ENCODE results near the gene SOX5. TPM values are rescaled to one million over a fixed set of nuclear protein-coding genes. Genes with fewer than 3 reads are reported as not detected.

The SOX5 gene
- total RNA-seq, 1 donor from 2014 or later, result 2.1 TPM

DNA sequence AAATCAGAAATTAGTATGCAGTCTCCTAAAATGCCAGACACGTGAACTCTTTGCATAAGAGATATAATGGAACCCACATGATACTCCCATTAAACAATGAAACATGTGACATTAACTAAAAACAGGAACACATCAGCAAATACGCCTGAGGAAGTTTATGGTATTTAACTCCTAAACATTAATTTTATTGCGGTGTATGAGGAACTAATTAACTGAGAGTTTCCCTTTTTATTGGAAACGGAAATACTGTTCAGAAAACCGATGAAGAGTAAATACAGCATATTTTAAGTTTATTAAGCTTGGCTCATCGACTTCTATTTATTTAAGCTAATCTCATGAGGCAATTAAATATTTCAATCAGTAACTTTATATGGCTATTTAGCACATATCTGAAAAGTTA is 290.3 kb downstream of the SOX5 start:
- Mint-ChIP-seq H3K9me3 (no peaks in the 10 kb centered on the region), H3K36me3 (ENCODE audit: low read depth) (no peaks in the 10 kb centered on the region), H3K27ac (no peak overlapping the region), H3K4me1 (no peaks in the 10 kb centered on the region), H3K27me3 (no peaks in the 10 kb centered on the region), H3K4me3 (no peak overlapping the region)
- DNase-seq, result no peak
- intact Hi-C loops (cut with micrococcal nuclease), result no loop called here

DNA sequence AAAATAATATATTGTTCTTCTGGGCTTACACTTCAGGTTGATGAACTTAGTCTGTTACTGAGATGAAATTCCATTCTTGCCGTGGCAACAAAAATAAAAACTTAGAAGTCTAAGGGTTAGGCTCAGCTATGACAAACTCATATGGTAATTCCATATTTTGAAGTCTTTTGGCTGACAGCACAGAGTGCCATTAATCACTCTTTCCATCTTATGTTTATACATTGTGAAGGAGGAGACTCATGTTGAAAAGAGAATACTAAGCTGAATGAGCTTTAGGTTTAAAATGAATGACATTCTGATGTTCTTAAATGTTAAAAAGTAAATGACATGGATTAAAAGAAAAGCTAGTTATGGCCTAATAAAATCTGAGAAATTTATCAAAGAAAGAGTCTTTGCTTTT is 291.9 kb downstream of the SOX5 start:
- H3K27ac Mint-ChIP-seq, result no peak overlapping the region
- intact Hi-C loops (cut with micrococcal nuclease), result no loop called here
- no peaks in the 10 kb centered on the region for H3K27me3 Mint-ChIP-seq
- H3K4me3 Mint-ChIP-seq, result no peak overlapping the region
- DNase-seq, result no peak
- H3K4me1 Mint-ChIP-seq, result no peaks in the 10 kb centered on the region
- no peaks in the 10 kb centered on the region for H3K9me3 Mint-ChIP-seq
- no peaks in the 10 kb centered on the region for H3K36me3 Mint-ChIP-seq (ENCODE audit: low read depth)

DNA sequence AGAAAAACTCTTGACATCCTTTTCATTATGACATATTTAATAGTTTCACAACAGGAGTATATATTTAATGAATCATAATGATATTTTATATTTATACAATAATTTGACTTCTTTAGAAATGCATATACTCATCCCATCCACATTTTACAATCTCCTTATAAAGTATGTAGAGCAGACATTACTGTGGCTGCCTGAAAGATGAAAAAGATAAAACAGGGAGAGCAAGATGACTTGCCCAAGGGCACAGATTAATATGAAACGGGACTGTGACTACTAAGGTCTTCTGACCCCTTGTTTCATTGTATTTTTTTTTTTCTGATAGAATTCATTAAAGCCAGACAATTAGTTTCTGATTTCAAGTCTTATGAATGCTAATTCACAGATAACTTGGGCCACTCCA is 293.6 kb downstream of the SOX5 start:
- no peak for DNase-seq
- H3K27ac Mint-ChIP-seq, result no peak overlapping the region
- no peak overlapping the region for H3K4me3 Mint-ChIP-seq
- H3K27me3 Mint-ChIP-seq, result no peaks in the 10 kb centered on the region
- intact Hi-C loops (cut with micrococcal nuclease), result no loop called here
- no peaks in the 10 kb centered on the region for H3K9me3 Mint-ChIP-seq
- H3K4me1 Mint-ChIP-seq, result no peaks in the 10 kb centered on the region
- no peaks in the 10 kb centered on the region for H3K36me3 Mint-ChIP-seq (ENCODE audit: low read depth)

DNA sequence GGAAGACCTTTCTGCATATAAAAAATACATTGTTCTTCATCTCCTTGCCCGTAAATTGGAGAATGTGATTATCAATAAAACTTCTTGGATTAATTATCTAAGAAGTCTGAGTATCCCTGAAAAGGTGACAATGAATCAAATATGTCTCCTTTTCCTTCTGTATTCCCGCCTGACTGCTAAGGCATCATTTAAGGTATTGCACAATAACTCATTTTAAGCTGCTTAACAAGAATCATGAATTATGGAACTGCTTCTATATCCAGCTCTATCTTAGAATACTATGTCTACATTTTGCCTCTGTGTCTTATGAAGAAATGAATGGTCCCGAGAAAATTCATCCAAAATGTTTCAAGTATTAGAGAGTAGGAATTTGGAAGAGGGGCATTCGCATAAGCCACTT is 294.4 kb downstream of the SOX5 start:
- no peak for DNase-seq
- Mint-ChIP-seq H3K4me1 (no peaks in the 10 kb centered on the region), H3K4me3 (no peak overlapping the region), H3K36me3 (ENCODE audit: low read depth) (no peaks in the 10 kb centered on the region), H3K27ac (no peak overlapping the region), H3K9me3 (no peaks in the 10 kb centered on the region), H3K27me3 (no peaks in the 10 kb centered on the region)
- intact Hi-C loops (cut with micrococcal nuclease), result no loop called here

DNA sequence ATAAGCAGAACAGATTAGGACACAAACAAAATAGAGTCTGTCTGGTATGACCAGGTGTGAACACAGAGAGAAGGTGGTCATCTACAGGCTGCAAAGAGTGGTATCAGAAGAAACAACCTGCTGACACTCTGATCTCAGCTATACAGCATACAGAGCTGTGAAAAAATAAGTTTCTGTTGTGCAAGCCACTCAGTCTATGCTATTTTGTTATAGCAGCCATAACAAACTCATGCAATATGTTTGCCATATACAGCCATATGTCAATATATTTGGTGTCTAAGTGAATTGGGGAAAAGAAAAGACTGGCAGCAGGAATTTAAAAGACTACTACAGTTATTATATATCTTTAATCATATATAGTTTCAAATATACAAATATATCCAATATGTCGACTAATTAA is 300.9 kb downstream of the SOX5 start:
- no peak overlapping the region for H3K27ac Mint-ChIP-seq
- no peaks in the 10 kb centered on the region for H3K9me3 Mint-ChIP-seq
- no peak overlapping the region for H3K4me3 Mint-ChIP-seq
- DNase-seq, result no peak
- no peaks in the 10 kb centered on the region for H3K27me3 Mint-ChIP-seq
- intact Hi-C loops (cut with micrococcal nuclease), result no loop called here
- H3K4me1 Mint-ChIP-seq, result no peaks in the 10 kb centered on the region
- no peaks in the 10 kb centered on the region for H3K36me3 Mint-ChIP-seq (ENCODE audit: low read depth)

DNA sequence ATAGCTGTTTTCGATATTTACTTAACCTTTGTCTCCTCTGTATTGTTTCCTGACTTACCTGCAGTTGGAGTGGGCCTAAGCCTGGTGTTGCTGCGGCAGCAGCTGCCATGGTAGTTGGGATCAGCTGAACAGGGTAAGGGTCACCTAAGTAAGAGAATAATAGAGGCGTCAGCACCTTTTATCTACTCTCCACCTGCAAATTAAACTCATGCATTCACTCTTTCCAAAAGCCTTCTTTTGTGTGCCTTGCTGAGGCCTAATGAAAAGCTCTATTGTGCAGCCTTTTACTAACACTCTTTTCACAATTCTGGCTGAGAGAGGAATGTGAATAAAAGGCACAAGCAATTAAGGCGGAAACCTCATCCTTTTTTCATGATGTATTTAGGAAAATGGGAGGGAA is 308.7 kb downstream of the SOX5 start:
- Mint-ChIP-seq H3K27ac (no peak overlapping the region), H3K9me3 (peaks cover 4% of the 10 kb centered on the region), H3K27me3 (no peaks in the 10 kb centered on the region), H3K4me3 (no peak overlapping the region), H3K4me1 (no peaks in the 10 kb centered on the region), H3K36me3 (ENCODE audit: low read depth) (no peaks in the 10 kb centered on the region)
- DNase-seq, result no peak
- intact Hi-C loops (cut with micrococcal nuclease), result no loop called here

DNA sequence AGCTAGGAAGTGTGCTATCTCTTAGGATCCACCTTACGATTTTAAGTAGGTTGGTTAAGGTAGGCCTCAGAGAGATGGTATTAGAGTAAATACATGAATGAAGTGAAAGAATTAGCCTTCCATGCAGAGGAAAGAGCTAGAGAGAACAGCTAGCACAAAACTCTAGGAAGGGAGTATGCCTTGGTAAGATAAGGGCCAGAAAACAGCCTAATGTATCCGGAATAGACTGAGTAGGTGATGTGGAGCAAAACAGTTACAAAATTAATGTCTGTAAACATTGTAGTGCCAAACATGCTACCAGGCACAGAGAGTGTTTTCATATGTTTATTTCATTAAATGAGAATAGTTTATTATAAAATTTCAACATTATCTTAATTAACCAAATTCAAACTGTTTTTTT is 315.1 kb downstream of the SOX5 start:
- Mint-ChIP-seq H3K36me3 (ENCODE audit: low read depth) (no peaks in the 10 kb centered on the region), H3K4me3 (no peak overlapping the region), H3K4me1 (no peaks in the 10 kb centered on the region), H3K9me3 (no peaks in the 10 kb centered on the region), H3K27ac (no peak overlapping the region), H3K27me3 (no peaks in the 10 kb centered on the region)
- no peak for DNase-seq
- intact Hi-C loops (cut with micrococcal nuclease), result no loop called here

DNA sequence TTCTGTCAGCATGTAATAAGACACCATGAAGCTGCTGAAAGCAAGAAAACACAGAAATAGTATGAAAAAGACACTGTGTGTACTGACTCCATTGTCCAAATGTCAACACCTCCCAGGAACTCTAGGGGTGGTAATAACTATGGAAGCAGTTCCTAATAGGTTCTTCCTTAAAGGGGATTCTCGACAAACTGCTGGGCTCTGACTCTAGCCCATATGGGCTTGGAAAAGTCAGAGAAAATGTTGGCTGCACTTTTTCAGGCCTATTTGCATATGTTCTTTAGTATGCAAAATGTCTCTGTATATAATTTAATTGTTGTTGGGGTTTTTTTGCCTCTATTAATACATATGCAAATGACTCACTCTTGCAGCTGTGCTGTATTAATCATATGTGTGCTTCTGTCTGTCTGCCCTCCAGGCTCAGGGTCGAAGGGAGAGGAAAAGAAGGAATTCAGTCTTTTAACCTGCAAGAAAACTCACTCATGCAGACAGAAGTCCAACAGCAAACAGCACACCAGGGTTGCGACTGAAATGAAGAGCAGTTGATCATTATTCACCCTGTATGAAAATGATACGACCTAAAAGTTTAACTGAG is 317.6 kb downstream of the SOX5 start:
- intact Hi-C loops (cut with micrococcal nuclease), result no loop called here
- H3K4me1 Mint-ChIP-seq, result no peaks in the 10 kb centered on the region

DNA sequence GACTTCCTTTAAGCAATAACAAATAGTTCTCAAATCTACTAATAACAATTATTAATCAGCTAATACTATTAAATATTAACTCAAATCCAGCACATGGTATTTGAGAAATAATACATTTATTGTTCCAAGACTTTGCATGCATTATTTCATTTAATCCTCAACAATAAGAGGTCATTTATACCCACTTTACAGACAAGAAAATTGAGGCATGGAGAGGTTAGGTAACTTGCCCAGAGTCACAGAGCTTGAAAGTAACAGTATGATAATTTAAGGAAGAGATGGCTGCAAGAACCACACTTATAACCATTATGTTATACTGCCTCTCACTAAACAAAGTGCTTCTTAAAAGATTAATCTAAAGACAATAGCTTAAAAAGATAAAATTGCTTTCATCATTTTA is 318.9 kb downstream of the SOX5 start:
- Mint-ChIP-seq H3K27me3 (no peaks in the 10 kb centered on the region), H3K27ac (no peak overlapping the region), H3K9me3 (no peaks in the 10 kb centered on the region), H3K36me3 (ENCODE audit: low read depth) (no peaks in the 10 kb centered on the region), H3K4me3 (no peak overlapping the region), H3K4me1 (no peaks in the 10 kb centered on the region)
- no peak for DNase-seq
- intact Hi-C loops (cut with micrococcal nuclease), result no loop called here

More for the DNA sequence above, 317.6 kb downstream of the SOX5 start:
- no peaks in the 10 kb centered on the region for H3K27me3 Mint-ChIP-seq
- no peak overlapping the region for H3K4me3 Mint-ChIP-seq
- no peaks in the 10 kb centered on the region for H3K9me3 Mint-ChIP-seq
- H3K36me3 Mint-ChIP-seq (ENCODE audit: low read depth), result no peaks in the 10 kb centered on the region
- H3K27ac Mint-ChIP-seq, result no peak overlapping the region
- DNase-seq, result no peak

DNA sequence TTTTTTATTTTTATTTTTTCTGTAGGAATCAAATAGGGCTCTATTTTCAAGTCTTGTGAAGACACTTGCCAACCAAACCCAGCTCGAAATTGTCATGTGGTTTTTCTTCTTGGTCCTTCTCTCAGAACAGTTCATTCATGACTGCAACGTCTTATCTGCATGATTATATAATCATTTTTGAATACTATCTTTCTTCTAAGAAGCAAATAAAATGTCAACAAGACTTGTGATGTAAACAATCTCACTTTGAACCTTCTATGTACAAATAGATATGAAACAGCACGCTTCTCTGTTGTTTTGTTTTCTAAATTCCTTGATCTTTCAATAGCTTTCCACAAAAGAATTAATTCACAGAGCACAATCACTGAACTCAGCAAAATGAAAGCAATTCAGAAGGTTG is 320.7 kb downstream of the SOX5 start:
- H3K4me3 Mint-ChIP-seq, result no peak overlapping the region
- H3K4me1 Mint-ChIP-seq, result no peaks in the 10 kb centered on the region
- no peak overlapping the region for H3K27ac Mint-ChIP-seq
- H3K27me3 Mint-ChIP-seq, result no peaks in the 10 kb centered on the region
- H3K36me3 Mint-ChIP-seq (ENCODE audit: low read depth), result no peaks in the 10 kb centered on the region
- no peak for DNase-seq
- no peaks in the 10 kb centered on the region for H3K9me3 Mint-ChIP-seq
- intact Hi-C loops (cut with micrococcal nuclease), result no loop called here

DNA sequence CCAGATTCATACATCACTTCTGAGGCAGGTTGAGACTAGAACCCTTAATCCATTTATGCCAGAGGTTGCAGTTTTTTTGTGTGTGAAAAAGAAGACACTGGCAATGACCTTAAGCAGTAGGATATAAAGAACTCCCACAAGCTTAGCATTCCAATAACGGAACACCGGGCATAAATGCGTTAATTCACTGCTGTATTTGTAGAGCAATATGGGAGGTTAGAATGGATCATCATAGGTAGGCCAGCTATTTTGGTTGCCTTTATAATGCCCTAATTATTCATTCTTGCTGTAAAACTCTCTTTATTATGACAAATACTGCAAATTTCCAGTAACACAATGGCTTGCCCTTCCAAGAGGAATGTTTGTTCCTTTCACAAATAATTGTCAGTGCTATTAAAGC is 322.7 kb downstream of the SOX5 start:
- no peak for DNase-seq
- no peaks in the 10 kb centered on the region for H3K27me3 Mint-ChIP-seq
- H3K27ac Mint-ChIP-seq, result no peak overlapping the region
- no peaks in the 10 kb centered on the region for H3K9me3 Mint-ChIP-seq
- no peaks in the 10 kb centered on the region for H3K4me1 Mint-ChIP-seq
- no peaks in the 10 kb centered on the region for H3K36me3 Mint-ChIP-seq (ENCODE audit: low read depth)
- intact Hi-C loops (cut with micrococcal nuclease), result no loop called here
- H3K4me3 Mint-ChIP-seq, result no peak overlapping the region

DNA sequence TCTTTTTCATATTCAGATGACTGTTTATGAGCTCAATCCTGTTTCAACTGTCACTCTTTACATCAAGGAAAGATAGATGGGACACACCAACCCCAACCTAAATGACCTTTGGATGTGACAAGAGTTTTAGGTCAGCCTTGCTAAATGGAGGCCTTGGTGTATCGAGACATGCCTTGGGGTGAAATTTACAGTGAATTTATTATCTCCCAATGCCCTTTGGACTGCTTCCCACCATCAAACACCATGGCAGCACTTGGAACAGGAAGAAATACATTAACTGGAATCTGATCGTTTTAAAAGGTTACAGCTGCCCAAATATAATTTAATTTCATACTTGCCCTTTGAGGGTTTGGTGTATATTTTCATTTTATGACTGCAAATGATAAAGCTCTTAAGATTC is 327.6 kb downstream of the SOX5 start:
- no peak for DNase-seq
- H3K27me3 Mint-ChIP-seq, result no peaks in the 10 kb centered on the region
- no peak overlapping the region for H3K4me3 Mint-ChIP-seq
- H3K27ac Mint-ChIP-seq, result no peak overlapping the region
- H3K9me3 Mint-ChIP-seq, result no peaks in the 10 kb centered on the region
- intact Hi-C loops (cut with micrococcal nuclease), result no loop called here
- no peaks in the 10 kb centered on the region for H3K36me3 Mint-ChIP-seq (ENCODE audit: low read depth)
- H3K4me1 Mint-ChIP-seq, result no peaks in the 10 kb centered on the region

DNA sequence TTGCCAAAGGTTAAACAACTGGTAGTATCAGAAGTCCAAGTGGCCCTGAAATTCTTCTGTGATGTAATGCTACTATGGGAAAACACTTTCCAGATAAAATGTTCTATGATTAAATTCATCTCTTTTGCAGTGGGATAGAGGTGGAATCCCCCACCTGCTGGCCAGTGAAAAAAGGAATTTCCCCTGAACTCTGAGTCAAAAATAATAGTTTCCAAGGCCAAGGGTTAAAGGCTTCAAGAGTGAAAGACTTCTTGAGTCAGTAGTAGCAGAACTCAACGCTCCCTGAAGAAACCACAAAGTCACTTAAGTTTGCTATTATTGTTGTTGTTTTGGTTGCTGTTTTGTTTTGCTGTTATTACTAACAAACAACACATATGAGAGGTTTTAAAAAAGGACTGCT is 330.8 kb downstream of the SOX5 start:
- Mint-ChIP-seq H3K9me3 (no peaks in the 10 kb centered on the region), H3K27ac (no peak overlapping the region), H3K4me3 (no peak overlapping the region), H3K36me3 (ENCODE audit: low read depth) (no peaks in the 10 kb centered on the region), H3K27me3 (no peaks in the 10 kb centered on the region), H3K4me1 (no peaks in the 10 kb centered on the region)
- intact Hi-C loops (cut with micrococcal nuclease), result no loop called here
- no peak for DNase-seq

DNA sequence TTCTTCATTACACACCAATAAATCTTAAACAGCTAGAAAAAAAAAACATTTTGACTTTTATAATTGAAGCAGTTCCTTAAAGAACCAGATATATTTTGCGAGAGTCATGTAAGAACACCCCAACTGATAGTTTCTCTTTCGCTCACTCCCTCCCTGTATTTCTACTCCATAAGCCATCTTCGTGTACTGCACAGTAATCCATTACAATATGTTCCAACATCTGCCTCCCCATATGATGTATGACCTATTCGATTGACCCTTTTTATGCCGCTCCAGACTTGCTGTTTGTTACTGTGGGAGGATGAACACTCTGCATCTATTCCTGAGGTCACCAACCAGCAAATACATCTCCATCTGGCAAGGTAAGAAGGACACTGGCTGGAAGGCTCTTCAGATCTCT is 331.7 kb downstream of the SOX5 start:
- Mint-ChIP-seq H3K27ac (no peak overlapping the region), H3K27me3 (no peaks in the 10 kb centered on the region), H3K4me3 (no peak overlapping the region), H3K36me3 (ENCODE audit: low read depth) (no peaks in the 10 kb centered on the region), H3K9me3 (no peaks in the 10 kb centered on the region), H3K4me1 (no peaks in the 10 kb centered on the region)
- intact Hi-C loops (cut with micrococcal nuclease), result no loop called here
- DNase-seq, result no peak

DNA sequence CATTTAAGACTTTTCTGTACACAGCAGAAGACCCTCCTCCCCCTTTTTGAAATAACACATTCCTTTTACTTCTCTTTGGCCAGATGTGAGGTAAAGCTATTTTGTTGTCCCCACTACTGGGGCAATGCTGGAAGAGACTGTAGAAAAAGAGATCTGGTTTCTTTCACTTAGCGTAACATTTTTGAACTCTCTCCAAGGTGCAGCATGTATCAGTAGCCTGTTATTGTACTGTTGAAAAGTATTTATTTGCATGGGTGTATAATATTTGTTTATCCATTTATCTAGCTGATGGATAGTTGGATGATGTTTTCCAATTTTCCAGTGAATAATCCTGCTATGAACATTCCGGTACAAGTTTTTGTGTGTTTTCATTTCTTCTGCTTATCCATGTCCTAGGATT is 335.2 kb downstream of the SOX5 start:
- Mint-ChIP-seq H3K36me3 (ENCODE audit: low read depth) (no peaks in the 10 kb centered on the region), H3K4me1 (no peaks in the 10 kb centered on the region), H3K4me3 (no peak overlapping the region), H3K27me3 (no peaks in the 10 kb centered on the region), H3K9me3 (no peaks in the 10 kb centered on the region), H3K27ac (no peak overlapping the region)
- DNase-seq, result no peak
- intact Hi-C loops (cut with micrococcal nuclease), result no loop called here

All from activated CD4-positive, alpha-beta T cell treated with anti-CD3 and anti-CD28 coated beads, Interleukin-2, amount 10 ng/mL, durations not matched to agents 24 days and 14 days (primary cell).